Measurements from ENCODE around the gene MGST1.
"Not testable (repeated sequence)": the region's sequence is repeated elsewhere in the genome, so short reads cannot be mapped to it uniquely, and the experiment has no call there.

The MGST1 gene

GRCh38 chr12:16358878-16359277 is 11.4 kb downstream of the MGST1 start:
- no peak for DNase-seq

GRCh38 chr12:16359512-16360491 is 12.4 kb downstream of the MGST1 start:
- peak; percentile 39 for DNase-seq

GRCh38 chr12:16361142-16361783 is 13.8 kb downstream of the MGST1 start:
- no peak for DNase-seq

GRCh38 chr12:16362550-16362949 is 15.1 kb downstream of the MGST1 start:
- no peak for DNase-seq

- DNase-seq: no peak
Observed at GRCh38 chr12:16369156-16369555, 21.7 kb downstream of the MGST1 start.

- DNase-seq: no peak
Observed at GRCh38 chr12:16370096-16370495, 22.7 kb downstream of the MGST1 start.

- not testable (repeated sequence) for DNase-seq
Observed at GRCh38 chr12:16382652-16383312, 35.3 kb downstream of the MGST1 start.

- DNase-seq: no peak
Observed at GRCh38 chr12:16384732-16385131, 37.3 kb downstream of the MGST1 start.

GRCh38 chr12:16385782-16386646 is 38.6 kb downstream of the MGST1 start:
- DNase-seq: no peak

- no peak for DNase-seq
Observed at GRCh38 chr12:16387919-16388318, 40.5 kb downstream of the MGST1 start.

GRCh38 chr12:16389594-16389993 is 42.1 kb downstream of the MGST1 start:
- DNase-seq: no peak

GRCh38 chr12:16392846-16393535 is 45.5 kb downstream of the MGST1 start:
- no peak for DNase-seq

GRCh38 chr12:16399101-16399500 is 51.7 kb downstream of the MGST1 start:
- no peak for DNase-seq

GRCh38 chr12:16401835-16402234 is 54.4 kb downstream of the MGST1 start:
- not testable (repeated sequence) for DNase-seq

GRCh38 chr12:16407346-16407745 is 59.9 kb downstream of the MGST1 start:
- DNase-seq: no peak
